Activated CD4-positive, alpha-beta memory T cell treated with anti-CD3 and anti-CD28 coated beads for 36 hours (primary cell): Measurements from ENCODE around the gene LDAF1. TPM values are rescaled to one million over a fixed set of nuclear protein-coding genes. Genes with fewer than 3 reads are reported as not detected.
"Not testable (repeated sequence)": the region's sequence is repeated elsewhere in the genome, so short reads cannot be mapped to it uniquely, and the experiment has no call there.

Experiments used
- CTCF ChIA-PET: fragments of 350-600 bp; sonication (Branson Sonifier 250); formaldehyde crosslinking; loops from one replicate; lab custom pipeline; 2021; ENCODE audit warnings: antibody characterized with exemption, inconsistent platforms; lab: Charles Lee
- POLR2A ChIA-PET: fragments of 350-600 bp; sonication (Branson Sonifier 250); formaldehyde crosslinking; loops from one replicate; lab custom pipeline; 2021; ENCODE audit warnings: antibody characterized with exemption; lab: Charles Lee
- DNase-seq: peaks from one replicate; pipeline ENCODE4 v3.0.0-alpha.2; 2020
- H3K27ac Mint-ChIP-seq: one replicate; pipeline ENCODE4 v1.8.0; 2021; ENCODE audit warnings: mixed read lengths
- H3K27me3 Mint-ChIP-seq: one replicate; pipeline ENCODE4 v1.8.0; 2021; ENCODE audit warnings: mixed read lengths
- H3K36me3 Mint-ChIP-seq: one replicate; pipeline ENCODE4 v1.8.0; 2021; ENCODE audit warnings: mixed read lengths
- H3K4me1 Mint-ChIP-seq: one replicate; pipeline ENCODE4 v1.8.0; 2021; ENCODE audit warnings: low read depth, mixed read lengths
- H3K4me3 Mint-ChIP-seq: one replicate; pipeline ENCODE4 v1.8.0; 2021; ENCODE audit warnings: mild to moderate bottlenecking, mixed read lengths
- H3K9me3 Mint-ChIP-seq: one replicate; pipeline ENCODE4 v1.8.0; 2021; ENCODE audit warnings: mixed read lengths
- intact Hi-C: fragments of 100-400 bp; cut with micrococcal nuclease; formaldehyde crosslinking; loops from one replicate; pipeline ENCODE4 v1.15.1; 2023
- total RNA-seq, 2 experiments: library from RNA; stranded (reverse); gene quantifications; one replicate each; pipeline ENCODE4 v1.2.3, GENCODE V29; 2021

Gene LDAF1
- total RNA-seq, 2 experiments from 2014 or later: 13.9 to 15.1 TPM

DNA sequence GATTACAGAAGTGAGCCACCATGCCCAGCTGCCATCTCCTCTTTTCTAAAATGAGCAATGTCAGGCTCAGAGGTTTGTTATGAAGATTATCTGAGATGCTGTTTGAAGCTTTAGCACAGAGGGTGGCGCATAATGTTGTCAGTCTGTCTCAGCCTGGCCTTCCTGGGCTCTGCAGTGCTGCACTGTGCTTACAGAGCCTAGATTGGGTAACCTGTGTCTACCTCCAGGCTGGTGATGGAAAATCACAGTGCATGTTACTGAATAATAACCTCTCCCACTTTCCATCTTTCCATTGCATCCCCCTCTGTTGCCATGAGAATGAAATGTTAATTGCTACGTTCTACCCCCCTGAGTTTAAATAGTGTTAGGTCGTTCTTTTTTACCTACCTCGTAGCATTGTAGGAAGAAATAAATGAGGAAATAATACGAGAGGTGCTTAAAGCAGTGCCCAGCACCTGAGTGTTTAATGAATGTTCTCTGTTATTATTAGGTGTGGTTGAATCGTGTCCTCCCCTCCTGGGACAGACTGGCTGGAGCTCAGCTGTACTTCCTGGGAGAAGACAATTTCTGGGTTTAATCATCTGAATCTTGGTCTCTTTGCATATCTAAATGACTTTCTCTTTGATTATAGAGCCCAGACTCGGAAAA, 6.2 kb downstream of the LDAF1 start:
- intact Hi-C loops: no loop called here
- CTCF ChIA-PET: no interaction called here

DNA sequence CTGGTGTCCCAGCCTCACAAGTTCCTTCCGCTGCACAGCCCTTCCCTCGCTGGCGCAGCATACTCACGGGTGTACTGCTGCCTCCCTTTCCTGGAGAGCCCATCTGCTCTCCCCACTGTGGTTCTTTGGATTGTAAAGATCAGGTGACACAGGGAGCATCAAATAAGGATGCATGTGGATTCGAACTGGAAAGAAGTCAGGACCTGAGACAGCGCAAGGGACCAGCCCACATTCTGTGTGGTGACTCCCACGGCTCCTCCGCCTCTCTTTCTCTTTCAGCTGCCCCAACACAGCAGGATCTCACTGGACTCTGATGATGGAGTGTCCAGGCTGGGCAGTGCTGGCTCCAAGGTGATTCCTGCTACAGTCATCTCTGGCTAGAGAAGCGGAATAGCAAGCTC, 8.1 kb downstream of the LDAF1 start:
- Mint-ChIP-seq H3K36me3 (peaks cover 37% of the 10 kb centered on the region), H3K4me1 (peaks cover 4% of the 10 kb centered on the region), H3K27ac (no peak overlapping the region), H3K27me3 (no peaks in the 10 kb centered on the region), H3K9me3 (no peaks in the 10 kb centered on the region), H3K4me3 (no peak overlapping the region)
- ChIA-PET CTCF (interaction anchor here (1.0 kb wide), 1 partner anchor 10 kb away, joined by 3 read pairs; no protein-coding TSS in a partner anchor), POLR2A (no interaction called here)
- no peak for DNase-seq
- intact Hi-C loops: no loop called here

More for the DNA sequence above, 6.2 kb downstream of the LDAF1 start:
- DNase-seq: no peak
- POLR2A ChIA-PET: no interaction called here
- peaks cover 10% of the 10 kb centered on the region for H3K4me1 Mint-ChIP-seq
- H3K36me3 Mint-ChIP-seq: peaks cover 24% of the 10 kb centered on the region
- H3K27me3 Mint-ChIP-seq: no peaks in the 10 kb centered on the region
- H3K9me3 Mint-ChIP-seq: no peaks in the 10 kb centered on the region
- no peak overlapping the region for H3K4me3 Mint-ChIP-seq
- no peak overlapping the region for H3K27ac Mint-ChIP-seq

GRCh38 chr16:21167360-21167759, 8.9 kb downstream of the LDAF1 start:
- no peaks in the 10 kb centered on the region for H3K9me3 Mint-ChIP-seq
- intact Hi-C loops: no loop called here

DNA sequence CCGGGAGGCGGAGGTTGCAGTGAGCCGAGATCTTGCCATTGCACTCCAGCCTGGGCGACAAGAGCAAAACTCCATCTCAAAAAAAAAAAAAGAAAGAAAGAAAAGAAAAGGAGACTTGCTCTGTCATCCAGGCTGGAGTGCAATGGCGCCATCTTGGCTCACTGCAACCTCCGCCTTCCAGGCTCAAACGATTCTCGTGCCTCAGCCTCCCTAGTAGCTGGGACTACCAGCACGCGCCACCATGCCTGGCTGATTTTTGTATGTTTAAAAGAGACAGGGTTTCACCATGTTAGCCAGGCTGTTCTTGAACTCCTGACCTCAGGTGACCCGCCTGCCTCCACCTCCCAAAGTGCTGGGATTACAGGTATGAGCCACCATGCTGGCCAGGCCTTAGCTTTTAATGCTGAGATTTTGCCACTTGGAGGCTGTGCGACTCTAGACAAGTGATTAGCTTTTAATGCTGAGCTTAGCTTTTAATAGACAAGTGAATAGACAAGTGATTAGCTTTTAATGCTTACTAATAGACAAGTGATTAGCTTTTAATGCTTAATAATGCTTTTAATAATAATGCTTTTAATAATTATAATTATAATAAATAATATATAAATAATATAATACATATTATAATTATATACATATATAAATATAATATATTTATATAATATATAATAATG, 9.6 kb downstream of the LDAF1 start:
- Mint-ChIP-seq H3K4me3 (no peak overlapping the region), H3K9me3 (no peaks in the 10 kb centered on the region), H3K4me1 (peaks cover 3% of the 10 kb centered on the region), H3K36me3 (peaks cover 35% of the 10 kb centered on the region), H3K27me3 (no peaks in the 10 kb centered on the region), H3K27ac (no peak overlapping the region)
- ChIA-PET POLR2A (interaction anchor here (1.1 kb wide), 1 partner anchor 10 kb away, joined by 5 read pairs; the partner anchor contains the start of gene LDAF1), CTCF (interaction anchor here (0.6 to 3.5 kb wide), 3 partner anchors 10 to 1183 kb away, joined by 3 to 9 read pairs (median 3); partner anchors contain the start of gene LDAF1)
- intact Hi-C loops: no loop called here
- no peak for DNase-seq

More at GRCh38 chr16:21167360-21167759, 8.9 kb downstream of the LDAF1 start:
- Mint-ChIP-seq H3K36me3 (peaks cover 35% of the 10 kb centered on the region), H3K27ac (no peak overlapping the region), H3K4me3 (no peak overlapping the region), H3K4me1 (peaks cover 3% of the 10 kb centered on the region), H3K27me3 (no peaks in the 10 kb centered on the region)
- no peak for DNase-seq
- ChIA-PET CTCF (interaction anchor here (0.7 to 3.5 kb wide), 3 partner anchors 10 to 1184 kb away, joined by 3 to 9 read pairs (median 3); no protein-coding TSS in a partner anchor), POLR2A (interaction anchor here (1.1 kb wide), 1 partner anchor 9 kb away, joined by 5 read pairs; the partner anchor contains the start of gene LDAF1)

DNA sequence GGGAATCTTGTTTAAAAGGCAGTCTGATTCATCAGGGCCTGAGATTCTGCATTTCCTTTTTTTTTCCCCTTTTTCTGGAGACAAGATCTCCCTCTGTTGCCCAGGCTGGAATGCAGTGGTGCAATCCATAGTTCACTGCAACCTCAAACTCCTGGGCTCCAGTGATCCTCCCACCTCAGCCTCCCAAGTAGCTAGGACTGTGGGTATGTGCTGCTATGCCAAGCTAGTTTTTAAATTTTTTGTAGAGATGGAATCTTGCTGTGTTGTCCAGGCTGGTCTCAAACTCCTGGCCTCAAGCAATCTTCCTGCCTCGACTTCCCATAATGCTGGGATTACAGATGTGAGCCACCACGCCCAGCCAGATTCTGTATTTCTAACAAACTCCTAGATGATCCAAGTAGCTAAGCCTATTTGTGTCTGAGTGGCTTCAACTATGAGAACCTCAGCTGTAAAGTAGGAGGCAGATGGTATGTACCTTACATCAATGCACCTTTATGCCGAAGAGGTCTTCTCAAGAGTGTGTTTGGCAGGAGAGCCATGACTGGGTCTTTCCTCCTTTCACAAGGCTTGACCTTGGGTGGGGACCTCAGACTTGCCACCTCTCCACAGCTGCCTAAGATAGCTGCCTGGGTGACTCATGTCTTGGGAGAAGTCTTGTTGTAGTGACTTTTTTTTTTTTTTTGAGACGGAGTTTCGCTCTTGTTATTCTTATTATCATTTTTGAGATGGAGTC, 10.9 kb downstream of the LDAF1 start:
- POLR2A ChIA-PET: interaction anchor here (0.7 kb wide), 1 partner anchor 382 kb away, joined by 4 read pairs; no protein-coding TSS in a partner anchor
- peaks cover 3% of the 10 kb centered on the region for H3K4me1 Mint-ChIP-seq
- no peak overlapping the region for H3K4me3 Mint-ChIP-seq
- intact Hi-C loops: no loop called here
- H3K36me3 Mint-ChIP-seq: peaks cover 31% of the 10 kb centered on the region
- DNase-seq: no peak
- H3K27ac Mint-ChIP-seq: no peak overlapping the region
- H3K9me3 Mint-ChIP-seq: no peaks in the 10 kb centered on the region
- no peaks in the 10 kb centered on the region for H3K27me3 Mint-ChIP-seq
- CTCF ChIA-PET: interaction anchor here (0.6 to 3.5 kb wide), 3 partner anchors 8 to 356 kb away, joined by 3 to 9 read pairs (median 4); no protein-coding TSS in a partner anchor

GRCh38 chr16:21170116-21170515, 11.6 kb downstream of the LDAF1 start:
- intact Hi-C loops, H3K4me1 Mint-ChIP-seq, H3K27ac Mint-ChIP-seq, DNase-seq, H3K4me3 Mint-ChIP-seq, H3K9me3 Mint-ChIP-seq, H3K27me3 Mint-ChIP-seq: not testable (repeated sequence)
- ChIA-PET POLR2A (interaction anchor here (0.7 kb wide), 1 partner anchor 382 kb away, joined by 4 read pairs; no protein-coding TSS in a partner anchor), CTCF (interaction anchor here (0.6 to 3.5 kb wide), 2 partner anchors 19 to 357 kb away, joined by 3 to 9 read pairs; no protein-coding TSS in a partner anchor)
- H3K36me3 Mint-ChIP-seq: peaks cover 33% of the 10 kb centered on the region

GRCh38 chr16:21172650-21173049, 14.2 kb downstream of the LDAF1 start:
- Mint-ChIP-seq H3K9me3 (no peaks in the 10 kb centered on the region), H3K4me3 (no peak overlapping the region), H3K36me3 (peaks cover 31% of the 10 kb centered on the region), H3K27me3 (no peaks in the 10 kb centered on the region), H3K27ac (no peak overlapping the region), H3K4me1 (no peaks in the 10 kb centered on the region)
- intact Hi-C loops: no loop called here
- ChIA-PET CTCF (no interaction called here), POLR2A (no interaction called here)
- DNase-seq: no peak

DNA sequence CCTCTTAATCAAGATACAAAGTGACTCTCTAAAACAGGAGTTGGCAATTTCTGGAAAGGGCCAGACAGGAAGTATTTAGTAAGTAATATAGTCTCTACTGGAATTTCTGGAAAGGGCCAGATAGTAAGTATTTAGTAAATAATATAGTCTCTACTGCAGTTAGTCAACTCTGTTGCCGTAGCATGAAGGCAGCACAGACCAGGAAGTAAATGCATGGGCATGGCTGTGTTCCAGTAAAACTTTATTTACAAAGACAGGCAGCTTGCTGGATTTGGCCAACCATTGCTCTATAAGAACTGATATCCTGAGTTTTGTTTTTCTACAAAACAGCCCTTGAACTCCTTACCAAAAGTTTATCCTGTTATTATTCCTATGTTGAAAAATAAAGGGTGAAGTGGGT, 16.9 kb downstream of the LDAF1 start:
- H3K27ac Mint-ChIP-seq: no peak overlapping the region
- no peak overlapping the region for H3K4me3 Mint-ChIP-seq
- H3K4me1 Mint-ChIP-seq: no peaks in the 10 kb centered on the region
- no peaks in the 10 kb centered on the region for H3K27me3 Mint-ChIP-seq
- peaks cover 44% of the 10 kb centered on the region for H3K36me3 Mint-ChIP-seq
- no peaks in the 10 kb centered on the region for H3K9me3 Mint-ChIP-seq
- CTCF ChIA-PET: interaction anchor here (1.0 kb wide), 1 partner anchor 18 kb away, joined by 3 read pairs; no protein-coding TSS in a partner anchor
- POLR2A ChIA-PET: no interaction called here
- intact Hi-C loops: no loop called here
- DNase-seq: no peak

DNA sequence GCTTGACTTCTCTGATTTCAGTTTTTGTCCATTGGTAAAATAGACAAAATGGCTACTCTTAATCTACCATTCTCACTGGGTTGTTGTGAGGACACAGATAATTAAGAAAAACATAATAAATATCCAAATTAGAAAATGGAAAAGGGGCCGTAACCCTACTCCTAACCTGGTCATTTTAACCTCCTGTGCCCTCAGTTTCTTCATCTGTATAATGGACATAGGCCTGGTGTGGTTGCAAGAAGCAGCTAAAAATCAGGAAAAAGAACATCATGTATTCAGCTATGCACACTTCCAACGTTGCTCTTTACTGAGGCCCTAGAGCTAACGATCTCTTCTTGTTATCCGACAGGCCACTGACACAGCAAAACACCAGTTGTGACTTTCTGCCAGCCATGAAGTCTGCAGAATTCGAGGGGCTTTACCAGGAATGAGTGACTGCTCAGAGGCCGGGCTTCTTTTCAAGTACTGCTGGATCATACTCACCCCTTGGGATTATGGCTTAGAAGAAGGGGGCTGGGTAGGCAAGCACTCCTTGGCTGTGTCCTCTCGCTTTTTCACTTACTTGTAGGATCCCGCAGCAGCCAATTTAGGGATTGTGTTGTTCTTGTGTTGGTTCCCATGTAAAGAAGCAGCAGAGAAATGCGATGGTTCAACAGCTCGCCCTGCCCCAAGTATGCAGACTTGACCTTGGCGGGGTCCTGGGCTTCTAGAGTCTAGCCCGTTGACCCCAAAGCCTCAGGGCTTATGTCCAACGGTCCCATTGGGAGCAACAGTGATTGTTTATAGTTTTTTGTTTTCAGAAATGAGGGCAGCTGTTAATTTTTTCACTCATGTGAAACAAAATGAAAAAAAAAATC, 20.9 kb downstream of the LDAF1 start:
- intact Hi-C loops: no loop called here
- no peak overlapping the region for H3K27ac Mint-ChIP-seq
- peaks cover 3% of the 10 kb centered on the region for H3K9me3 Mint-ChIP-seq
- no peak overlapping the region for H3K4me3 Mint-ChIP-seq
- peaks cover under 1% of the 10 kb centered on the region for H3K4me1 Mint-ChIP-seq
- ChIA-PET CTCF (no interaction called here), POLR2A (interaction anchor here (0.7 kb wide), 1 partner anchor 331 kb away, joined by 3 read pairs; no protein-coding TSS in a partner anchor)
- H3K36me3 Mint-ChIP-seq: peaks cover 49% of the 10 kb centered on the region
- no peaks in the 10 kb centered on the region for H3K27me3 Mint-ChIP-seq
- no peak for DNase-seq

DNA sequence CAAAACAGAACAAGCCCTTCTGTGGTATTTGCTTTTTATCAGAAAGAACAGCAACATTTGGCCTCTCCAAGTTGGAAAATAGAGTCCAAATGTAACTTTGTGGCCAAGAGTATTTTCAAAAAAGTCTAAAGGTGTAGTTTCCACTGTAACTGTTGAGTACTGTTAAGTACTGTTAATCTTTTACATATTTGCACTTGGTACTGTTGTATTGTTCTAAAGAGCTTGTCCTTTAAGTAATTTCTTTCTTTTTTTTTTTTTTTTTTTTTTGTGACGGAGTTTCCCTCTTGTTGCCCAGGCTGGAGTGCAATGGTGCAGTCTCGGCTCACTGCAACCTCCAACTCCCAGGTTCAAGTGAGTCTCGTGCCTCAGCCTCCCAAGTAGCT, 21.5 kb downstream of the LDAF1 start:
- peaks cover 7% of the 10 kb centered on the region for H3K4me1 Mint-ChIP-seq
- DNase-seq: no peak
- POLR2A ChIA-PET: interaction anchor here (0.7 kb wide), 1 partner anchor 331 kb away, joined by 3 read pairs; no protein-coding TSS in a partner anchor
- intact Hi-C loops: no loop called here
- H3K27ac Mint-ChIP-seq: no peak overlapping the region
- H3K9me3 Mint-ChIP-seq: peaks cover 9% of the 10 kb centered on the region
- H3K4me3 Mint-ChIP-seq: no peak overlapping the region
- peaks cover 48% of the 10 kb centered on the region for H3K36me3 Mint-ChIP-seq
- CTCF ChIA-PET: interaction anchor here (1.3 kb wide), 1 partner anchor 121 kb away, joined by 3 read pairs; no protein-coding TSS in a partner anchor
- no peaks in the 10 kb centered on the region for H3K27me3 Mint-ChIP-seq

DNA sequence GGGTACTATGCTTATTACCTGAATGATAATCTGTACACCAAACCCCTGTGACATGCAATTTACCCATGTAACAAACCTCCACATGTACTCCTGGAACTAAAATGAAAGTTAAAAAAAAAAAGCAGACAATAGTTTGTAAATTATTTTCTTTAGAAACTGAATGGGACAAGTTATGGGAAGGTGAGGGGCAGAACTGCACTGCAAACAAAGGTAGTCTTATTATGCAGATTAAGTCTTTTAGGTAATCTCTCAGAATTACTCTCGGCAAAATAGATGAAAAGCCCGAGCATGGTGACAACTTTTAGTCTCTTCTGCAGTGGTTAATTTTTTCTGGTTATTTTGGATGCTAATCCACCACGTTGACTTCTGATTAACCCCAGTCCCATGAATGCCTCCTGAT, 25.5 kb downstream of the LDAF1 start:
- Mint-ChIP-seq H3K36me3 (peaks cover 33% of the 10 kb centered on the region), H3K27ac (no peak overlapping the region), H3K9me3 (peaks cover 17% of the 10 kb centered on the region), H3K4me1 (peaks cover 22% of the 10 kb centered on the region), H3K4me3 (no peak overlapping the region), H3K27me3 (peaks cover 2% of the 10 kb centered on the region)
- CTCF ChIA-PET: no interaction called here
- no peak for DNase-seq
- intact Hi-C loops: no loop called here
- POLR2A ChIA-PET: no interaction called here
